ENCODE data around the gene PPIL1.

- TF ChIP-seq, protein P1, sequence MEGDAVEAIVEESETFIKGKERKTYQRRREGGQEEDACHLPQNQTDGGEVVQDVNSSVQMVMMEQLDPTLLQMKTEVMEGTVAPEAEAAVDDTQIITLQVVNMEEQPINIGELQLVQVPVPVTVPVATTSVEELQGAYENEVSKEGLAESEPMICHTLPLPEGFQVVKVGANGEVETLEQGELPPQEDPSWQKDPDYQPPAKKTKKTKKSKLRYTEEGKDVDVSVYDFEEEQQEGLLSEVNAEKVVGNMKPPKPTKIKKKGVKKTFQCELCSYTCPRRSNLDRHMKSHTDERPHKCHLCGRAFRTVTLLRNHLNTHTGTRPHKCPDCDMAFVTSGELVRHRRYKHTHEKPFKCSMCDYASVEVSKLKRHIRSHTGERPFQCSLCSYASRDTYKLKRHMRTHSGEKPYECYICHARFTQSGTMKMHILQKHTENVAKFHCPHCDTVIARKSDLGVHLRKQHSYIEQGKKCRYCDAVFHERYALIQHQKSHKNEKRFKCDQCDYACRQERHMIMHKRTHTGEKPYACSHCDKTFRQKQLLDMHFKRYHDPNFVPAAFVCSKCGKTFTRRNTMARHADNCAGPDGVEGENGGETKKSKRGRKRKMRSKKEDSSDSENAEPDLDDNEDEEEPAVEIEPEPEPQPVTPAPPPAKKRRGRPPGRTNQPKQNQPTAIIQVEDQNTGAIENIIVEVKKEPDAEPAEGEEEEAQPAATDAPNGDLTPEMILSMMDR (IDR thresholded peaks at IDR 0.05; ENCODE audit: insufficient read depth, low read depth, low read length), result no peak
- no peak for TF ChIP-seq EZH2 (IDR thresholded peaks at IDR 0.05; ENCODE audit: insufficient read depth, low read length)
Measured at GRCh38 chr6:36912586-36912985, 38.0 kb upstream of the PPIL1 start.
